Measurements from ENCODE around the gene ABCC3.

ABCC3 gene

GRCh38 chr17:50596191-50597037 is 38.3 kb upstream of the ABCC3 start:
- no peak for DNase-seq (ENCODE audit: low read depth)
- no peak overlapping the region for H3K4me3 ChIP-seq (ENCODE audit: control insufficient read depth, low read depth, low read length)
- TF ChIP-seq CTCF (IDR thresholded peaks at IDR 0.05; ENCODE audit: control insufficient read depth, insufficient read depth, low read depth, low read length, missing control alignments), result peak; percentile 7

- no peak for DNase-seq (ENCODE audit: low read depth)
- no peak for TF ChIP-seq CTCF (IDR thresholded peaks at IDR 0.05; ENCODE audit: control insufficient read depth, insufficient read depth, low read depth, low read length, missing control alignments)
- no peak overlapping the region for H3K4me3 ChIP-seq (ENCODE audit: control insufficient read depth, low read depth, low read length)
Observed at GRCh38 chr17:50598487-50598886, 36.2 kb upstream of the ABCC3 start.

- no peak overlapping the region for H3K4me3 ChIP-seq (ENCODE audit: control insufficient read depth, low read depth, low read length)
- no peak for DNase-seq (ENCODE audit: low read depth)
- no peak for TF ChIP-seq CTCF (IDR thresholded peaks at IDR 0.05; ENCODE audit: control insufficient read depth, insufficient read depth, low read depth, low read length, missing control alignments)
Observed at GRCh38 chr17:50599606-50600005, 35.1 kb upstream of the ABCC3 start.

DNA sequence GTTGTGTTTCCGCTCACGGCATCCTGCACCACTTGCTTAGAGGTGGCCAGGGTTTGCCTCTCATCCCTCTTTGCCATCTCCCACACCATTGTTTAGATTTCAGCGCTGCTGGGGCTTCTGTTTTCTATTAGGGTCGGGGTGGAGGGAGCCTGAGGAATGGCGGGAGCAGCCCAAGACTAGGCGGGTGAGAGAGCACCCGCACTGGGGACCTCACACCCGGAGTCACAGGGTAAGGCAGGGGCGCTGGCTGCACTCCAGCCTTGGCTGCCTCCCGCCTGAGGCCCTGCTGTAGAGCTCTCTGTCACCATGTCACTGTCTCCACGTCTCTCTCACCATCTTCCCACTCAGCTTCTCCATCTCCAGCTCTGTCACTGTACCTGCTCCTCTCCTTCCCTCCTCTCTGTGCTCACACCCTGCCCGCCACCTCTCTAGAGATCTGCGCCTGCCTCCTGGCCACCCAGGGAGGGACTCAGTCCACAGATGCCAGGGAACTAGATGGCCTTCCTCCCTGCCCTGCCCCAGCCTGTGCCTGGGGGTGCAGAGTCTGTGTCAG is 32.8 kb upstream of the ABCC3 start:
- H3K4me3 ChIP-seq (ENCODE audit: control insufficient read depth, low read depth, low read length), result no peak overlapping the region
- no peak for TF ChIP-seq CTCF (IDR thresholded peaks at IDR 0.05; ENCODE audit: control insufficient read depth, insufficient read depth, low read depth, low read length, missing control alignments)
- no peak for DNase-seq (ENCODE audit: low read depth)

DNA sequence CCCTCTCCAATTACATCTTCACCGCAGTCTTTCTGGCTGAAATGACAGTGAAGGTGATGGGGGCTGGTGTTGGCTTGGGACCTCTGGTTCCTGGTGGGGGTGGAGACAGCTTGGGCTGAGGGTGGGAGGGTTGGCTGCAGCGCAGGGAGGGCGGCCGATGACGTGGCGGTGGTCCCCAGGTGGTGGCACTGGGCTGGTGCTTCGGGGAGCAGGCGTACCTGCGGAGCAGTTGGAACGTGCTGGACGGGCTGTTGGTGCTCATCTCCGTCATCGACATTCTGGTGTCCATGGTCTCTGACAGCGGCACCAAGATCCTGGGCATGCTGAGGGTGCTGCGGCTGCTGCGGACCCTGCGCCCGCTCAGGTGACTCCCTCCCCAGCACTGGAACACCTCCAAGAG is 31.8 kb upstream of the ABCC3 start:
- no peak for TF ChIP-seq CTCF (IDR thresholded peaks at IDR 0.05; ENCODE audit: control insufficient read depth, insufficient read depth, low read depth, low read length, missing control alignments)
- no peak for DNase-seq (ENCODE audit: low read depth)

GRCh38 chr17:50603340-50603739 is 31.3 kb upstream of the ABCC3 start:
- H3K4me3 ChIP-seq (ENCODE audit: control insufficient read depth, low read depth, low read length), result no peak overlapping the region
- TF ChIP-seq CTCF (IDR thresholded peaks at IDR 0.05; ENCODE audit: control insufficient read depth, insufficient read depth, low read depth, low read length, missing control alignments), result no peak
- no peak for DNase-seq (ENCODE audit: low read depth)

More for the DNA sequence above, 31.8 kb upstream of the ABCC3 start:
- H3K4me3 ChIP-seq (ENCODE audit: control insufficient read depth, low read depth, low read length), result no peak overlapping the region
